Neural cell (in vitro differentiated cells): Measurements from ENCODE around the gene PSMG4. TPM values are rescaled to one million over a fixed set of nuclear protein-coding genes. Genes with fewer than 3 reads are reported as not detected.

ENCODE experiments used
- H2AFZ ChIP-seq: fragments of 200-600, 300-800 bp; sonication (generic), shearing (Covaris generic); 2 replicates; pipeline ENCODE4 v1.6.0; 2014; ENCODE audit warnings: low read depth, mild to moderate bottlenecking, antibody characterized with exemption, low read length, moderate library complexity
- H3F3A ChIP-seq: fragments of 200-600 bp; shearing (Covaris generic); 2 replicates; pipeline ENCODE4 v1.6.1; 2016; ENCODE audit warnings: mild to moderate bottlenecking, moderate library complexity, mixed read lengths, antibody characterized with exemption, low read length; ENCODE audit not compliant: insufficient read depth, poor library complexity, severe bottlenecking
- H3K27ac ChIP-seq: fragments of 200-600, 300-800 bp; sonication (generic), shearing (Covaris generic); 2 replicates; pipeline ENCODE4 v1.5.1; 2014; ENCODE audit warnings: mild to moderate bottlenecking, low read length, moderate library complexity
- H3K27me3 ChIP-seq: fragments of 300-800, 200-600 bp; sonication (generic), shearing (Covaris generic); 2 replicates; pipeline ENCODE4 v1.6.0; 2014; ENCODE audit warnings: mild to moderate bottlenecking, low read depth, low read length, moderate library complexity; ENCODE audit not compliant: insufficient read depth
- H3K36me3 ChIP-seq: fragments of 300-800, 200-600 bp; sonication (generic), shearing (Covaris generic); 2 replicates; pipeline ENCODE4 v1.5.1; 2014; ENCODE audit warnings: mild to moderate bottlenecking, antibody characterized with exemption, low read length, moderate library complexity; ENCODE audit not compliant: insufficient read depth
- H3K4me2 ChIP-seq: fragments of 300-800, 200-600 bp; sonication (generic), shearing (Covaris generic); 2 replicates; pipeline ENCODE4 v1.6.0; 2014; ENCODE audit warnings: mild to moderate bottlenecking, low read length
- H3K4me3 ChIP-seq: fragments of 300-800, 200-600 bp; sonication (generic), shearing (Covaris generic); 2 replicates; pipeline ENCODE4 v1.5.1; 2014; ENCODE audit warnings: mild to moderate bottlenecking, low read length, moderate library complexity
- H3K79me2 ChIP-seq: fragments of 200-600 bp; shearing (Covaris generic); replicated peaks from 2 replicates; pipeline ENCODE4 v1.6.0; 2014; ENCODE audit warnings: mild to moderate bottlenecking, low read length, moderate library complexity; ENCODE audit not compliant: insufficient read depth
- H3K9ac ChIP-seq: fragments of 300-800, 200-600 bp; sonication (generic), shearing (Covaris generic); 2 replicates; pipeline ENCODE4 v1.6.1; 2016; ENCODE audit warnings: mild to moderate bottlenecking, low read length, mixed read lengths
- H3K9me2 ChIP-seq: fragments of 200-600 bp; shearing (Covaris generic); 2 replicates; pipeline ENCODE4 v1.6.1; 2016; ENCODE audit warnings: mild to moderate bottlenecking, low read length, mixed read lengths; ENCODE audit not compliant: insufficient read depth
- H3K9me3 ChIP-seq: fragments of 200-600, 300-800 bp; sonication (generic), shearing (Covaris generic); 2 replicates; pipeline ENCODE4 v1.6.1; 2016; ENCODE audit warnings: mild to moderate bottlenecking, mixed run types, low read length, moderate library complexity, mixed read lengths
- H4K20me1 ChIP-seq: fragments of 200-600 bp; shearing (Covaris generic); 2 replicates; pipeline ENCODE4 v1.6.1; 2016; ENCODE audit warnings: mild to moderate bottlenecking, mixed run types; ENCODE audit not compliant: insufficient read depth
- CTCF ChIP-seq: fragments of 450-650 bp; IDR thresholded peaks from 2 replicates; pipeline ENCODE4 v1.5.1; 2014; ENCODE audit warnings: antibody characterized with exemption, mild to moderate bottlenecking, moderate library complexity; ENCODE audit not compliant: poor library complexity, severe bottlenecking
- EP300 ChIP-seq: fragments of 450-650 bp; conservative IDR thresholded peaks from 2 replicates; pipeline ENCODE4 v1.6.1; 2014; ENCODE audit warnings: antibody characterized with exemption, mild to moderate bottlenecking, moderate library complexity; ENCODE audit not compliant: poor library complexity, severe bottlenecking
- EZH2 ChIP-seq: fragments of 200-600, 300-800 bp; shearing (Covaris generic), sonication (generic); IDR thresholded peaks from 2 replicates; pipeline ENCODE4 v1.6.1; 2014; ENCODE audit warnings: antibody characterized with exemption, low read length, borderline replicate concordance, mild to moderate bottlenecking; ENCODE audit not compliant: insufficient read depth, poor library complexity, severe bottlenecking
- MXI1 ChIP-seq: fragments of 450-650 bp; conservative IDR thresholded peaks from 2 replicates; pipeline ENCODE4 v1.6.1; 2014; ENCODE audit warnings: antibody characterized with exemption, mild to moderate bottlenecking; ENCODE audit not compliant: poor library complexity, severe bottlenecking
- POLR2AphosphoS5 ChIP-seq: IDR thresholded peaks from 2 replicates; pipeline ENCODE4 v1.6.1; 2012
- RAD21 ChIP-seq: fragments of 450-650 bp; conservative IDR thresholded peaks from 2 replicates; pipeline ENCODE4 v1.6.1; 2014; ENCODE audit warnings: antibody characterized with exemption, mild to moderate bottlenecking, moderate library complexity
- REST ChIP-seq: IDR thresholded peaks from 2 replicates; pipeline ENCODE4 v1.6.1; 2012; ENCODE audit warnings: borderline replicate concordance
- SMC3 ChIP-seq: fragments of 450-650 bp; conservative IDR thresholded peaks from 2 replicates; pipeline ENCODE4 v1.6.1; 2014; ENCODE audit warnings: antibody characterized with exemption, mild to moderate bottlenecking, moderate library complexity; ENCODE audit not compliant: poor library complexity
- TAF1 ChIP-seq: IDR thresholded peaks from 2 replicates; pipeline ENCODE4 v1.6.1; 2012; ENCODE audit warnings: low read depth
- polyA plus RNA-seq: library from polyadenylated mRNA; depleted of rRNA; stranded (reverse); fragments of >200 nt; gene quantifications from 2 replicates; pipeline ENCODE4 v1.2.3, GENCODE V29; 2014

Gene PSMG4
- polyA plus RNA-seq, 1 donor from 2014 or later: 52.0 TPM

- TF ChIP-seq MXI1 (no peak), POLR2AphosphoS5 (no peak), RAD21 (no peak), TAF1 (no peak), EZH2 (no peak), REST (no peak)
- no peak overlapping the region for H2AFZ ChIP-seq
- H3F3A ChIP-seq: peaks cover 3% of the 10 kb centered on the region
- no peaks in the 10 kb centered on the region for H3K9me2 ChIP-seq
- H3K4me3 ChIP-seq: no peak overlapping the region
- peaks cover 6% of the 10 kb centered on the region for H3K36me3 ChIP-seq
- no peaks in the 10 kb centered on the region for H3K27me3 ChIP-seq
- H3K79me2 ChIP-seq: no peaks in the 10 kb centered on the region
- H3K4me2 ChIP-seq: no peak overlapping the region
- H3K27ac ChIP-seq: no peak overlapping the region
- no peak overlapping the region for H3K9ac ChIP-seq
- H3K9me3 ChIP-seq: no peaks in the 10 kb centered on the region
- no peaks in the 10 kb centered on the region for H4K20me1 ChIP-seq
Measured at GRCh38 chr6:3283641-3284435, 25.1 kb downstream of the PSMG4 start.

- no peak overlapping the region for H3K27ac ChIP-seq
- no peak overlapping the region for H3K4me3 ChIP-seq
- peaks cover 3% of the 10 kb centered on the region for H3F3A ChIP-seq
- no peaks in the 10 kb centered on the region for H3K9me2 ChIP-seq
- H2AFZ ChIP-seq: no peak overlapping the region
- TF ChIP-seq POLR2AphosphoS5: no peak
- TF ChIP-seq EP300: no peak
- no peak for TF ChIP-seq MXI1
- TF ChIP-seq SMC3: no peak
- TF ChIP-seq EZH2: no peak
- TF ChIP-seq CTCF: no peak
- H3K36me3 ChIP-seq: peaks cover 6% of the 10 kb centered on the region
- no peak overlapping the region for H3K4me2 ChIP-seq
- no peaks in the 10 kb centered on the region for H4K20me1 ChIP-seq
- no peaks in the 10 kb centered on the region for H3K9me3 ChIP-seq
- H3K9ac ChIP-seq: no peak overlapping the region
- no peaks in the 10 kb centered on the region for H3K27me3 ChIP-seq
- H3K79me2 ChIP-seq: no peaks in the 10 kb centered on the region
Measured at GRCh38 chr6:3284436-3284876, 25.7 kb downstream of the PSMG4 start.
